B cell (primary cell): ENCODE measurements around the gene RAD9B. TPM values are rescaled to one million over a fixed set of nuclear protein-coding genes. Genes with fewer than 3 reads are reported as not detected.

Experiments used
- ATAC-seq: fragments of 200-7000 bp; cut with Tn5 transposase; one replicate; pipeline ENCODE4 v1.10.0; 2021; ENCODE audit warnings: low read depth, mild to moderate bottlenecking, moderate number of reproducible peaks, moderate library complexity
- CTCF ChIA-PET: fragments of 350-600 bp; sonication (Branson Sonifier 250); formaldehyde crosslinking; loops from one replicate; lab custom pipeline; 2021; ENCODE audit warnings: antibody characterized with exemption, inconsistent platforms; lab: Charles Lee
- POLR2A ChIA-PET: fragments of 350-600 bp; sonication (Branson Sonifier 250); formaldehyde crosslinking; loops from one replicate; lab custom pipeline; 2021; ENCODE audit warnings: antibody characterized with exemption; lab: Charles Lee
- DNase-seq: peaks from one replicate; pipeline ENCODE4 v3.0.0; 2013
- H2AFZ ChIP-seq: 2 replicates; pipeline ENCODE4 v1.6.1; 2012; ENCODE audit warnings: mild to moderate bottlenecking, low read depth, low read length; ENCODE audit not compliant: insufficient read depth, poor library complexity, severe bottlenecking
- H3K27ac ChIP-seq, 2 donors: 1 replicate in 1 of 2; 2 replicates in 1 of 2; pipeline ENCODE4 v1.5.1; 2012 to 2013; ENCODE audit warnings: low read length in 2 of 2, mild to moderate bottlenecking in 2 of 2, moderate library complexity in 1 of 2
- H3K27me3 ChIP-seq, 4 experiments: fragments of 200-600 bp in 1 of 4; sonication (generic) in 1 of 4; replicated peaks in 1 of 4; 1 replicate in 2 of 4; 2 replicates in 2 of 4; pipeline versions ENCODE4 v1.6.1 to v1.7.0; 2013 to 2016; ENCODE audit warnings: low read length in 3 of 4, mild to moderate bottlenecking in 2 of 4, mixed read lengths in 1 of 4, moderate library complexity in 1 of 4; ENCODE audit not compliant: insufficient read depth in 4 of 4, control insufficient read depth in 3 of 4; ENCODE audit errors: control extremely low read depth in 1 of 4
- H3K36me3 ChIP-seq, 2 experiments: replicated peaks in 1 of 2; 1 replicate in 1 of 2; 2 replicates in 1 of 2; pipeline versions ENCODE4 v1.6.1 to v1.7.1; 2013; ENCODE audit warnings: low read length in 1 of 2; ENCODE audit not compliant: insufficient read depth in 2 of 2, control insufficient read depth in 1 of 2; ENCODE audit errors: control extremely low read depth in 1 of 2, extremely low read depth in 1 of 2
- H3K4me1 ChIP-seq, 2 donors: fragments of 200-600 bp in 1 of 2; sonication (generic) in 1 of 2; 1 replicate in 1 of 2; 2 replicates in 1 of 2; pipeline versions ENCODE4 v1.5.1 to v1.6.1; 2013 to 2017; ENCODE audit warnings: low read length in 2 of 2; ENCODE audit not compliant: control insufficient read depth in 2 of 2, insufficient read depth in 2 of 2
- H3K4me2 ChIP-seq: replicated peaks from 2 replicates; pipeline ENCODE3; 2012; ENCODE audit warnings: mild to moderate bottlenecking, low read depth, low read length; ENCODE audit not compliant: poor library complexity, severe bottlenecking
- H3K4me3 ChIP-seq, 5 experiments: fragments of 200-600 bp in 1 of 5; sonication (generic) in 1 of 5; 1 replicate in 3 of 5; 2 replicates in 2 of 5; pipeline versions ENCODE4 v1.5.1 to v1.7.0; 2011 to 2016; ENCODE audit warnings: low read length in 4 of 5, mild to moderate bottlenecking in 4 of 5, low read depth in 2 of 5, control low read depth in 1 of 5, moderate library complexity in 1 of 5; ENCODE audit not compliant: insufficient read depth in 1 of 5; ENCODE audit errors: control extremely low read depth in 1 of 5, extremely low read depth in 1 of 5
- H3K79me2 ChIP-seq: fragments of 200-600 bp; sonication (generic); one replicate; pipeline ENCODE4 v1.6.0; 2016; ENCODE audit warnings: low read length; ENCODE audit not compliant: control insufficient read depth, insufficient read depth
- H3K9ac ChIP-seq: fragments of 200-600 bp; sonication (generic); 2 replicates; pipeline ENCODE4 v1.6.1; 2017; ENCODE audit warnings: mild to moderate bottlenecking, low read length, moderate library complexity
- H3K9me3 ChIP-seq, 3 donors: one replicate each; pipeline versions ENCODE4 v1.6.1 to v1.7.1; 2013; ENCODE audit warnings: low read length in 2 of 3; ENCODE audit not compliant: control insufficient read depth in 2 of 3, insufficient read depth in 1 of 3; ENCODE audit errors: control extremely low read depth in 1 of 3
- H4K20me1 ChIP-seq: 2 replicates; pipeline ENCODE4 v1.6.0; 2012; ENCODE audit warnings: mild to moderate bottlenecking, low read length; ENCODE audit not compliant: insufficient read depth, control insufficient read depth, poor library complexity, severe bottlenecking
- H3K27ac Mint-ChIP-seq: one replicate; pipeline ENCODE4 v1.8.0; 2021; ENCODE audit warnings: mixed read lengths
- H3K27me3 Mint-ChIP-seq: one replicate; pipeline ENCODE4 v1.8.0; 2021; ENCODE audit warnings: mixed read lengths
- H3K4me1 Mint-ChIP-seq: one replicate; pipeline ENCODE4 v1.8.0; 2021; ENCODE audit warnings: mixed read lengths
- H3K4me3 Mint-ChIP-seq: one replicate; pipeline ENCODE4 v1.8.0; 2021; ENCODE audit warnings: mixed read lengths
- H3K9me3 Mint-ChIP-seq: one replicate; pipeline ENCODE4 v1.8.0; 2022; ENCODE audit warnings: mixed read lengths; ENCODE audit not compliant: insufficient read depth
- CTCF ChIP-seq: fragments of 200-600 bp; IDR thresholded peaks from one replicate; pipeline ENCODE4 v1.8.0; 2022; ENCODE audit warnings: antibody characterized with exemption, mild to moderate bottlenecking
- EZH2 ChIP-seq: IDR thresholded peaks from 2 replicates; pipeline ENCODE4 v1.6.1; 2012; ENCODE audit warnings: borderline replicate concordance, low read depth, mild to moderate bottlenecking, moderate library complexity, low read length; ENCODE audit not compliant: insufficient read depth, poor library complexity, severe bottlenecking
- WGBS: methylation state at CpG from one replicate; pipeline ENCODE4 v1.1.5; 2013; ENCODE audit warnings: missing lambda C conversion rate; ENCODE audit not compliant: insufficient coverage; 5-methylcytosine and 5-hydroxymethylcytosine counted together
- intact Hi-C: fragments of 100-400 bp; cut with micrococcal nuclease; formaldehyde crosslinking; loops from one replicate; pipeline ENCODE4 v1.10.0; 2022
- polyA plus RNA-seq: library from polyadenylated mRNA; depleted of rRNA; stranded (reverse); fragments of >200 nt; gene quantifications from 2 replicates; pipeline ENCODE4 v1.2.3, GENCODE V29; 2012
- total RNA-seq, 2 donors: library from RNA; stranded (reverse); fragments of 120-200 nt in 1 of 2; gene quantifications; 1 replicate in 1 of 2; 2 replicates in 1 of 2; pipeline versions ENCODE4 v1.2.3 to v1.2.4, GENCODE V29; 2013 to 2022

Gene RAD9B
- total and polyA plus RNA-seq, 2 donors (not counting 1 experiment from before 2014, with no cell fraction given), result 0.75 to 1.5 TPM

GRCh38 chr12:110505332-110505731 is 3.2 kb downstream of the RAD9B start:
- POLR2A ChIA-PET, result no interaction called here
- Histone ChIP-seq H3K4me1 (peaks cover 15 to 18% of the 10 kb centered on the region in 2 donors), H3K36me3 (no peaks in the 10 kb centered on the region), H3K79me2 (peaks cover 24% of the 10 kb centered on the region), H3K9ac (no peak overlapping the region), H2AFZ (no peak overlapping the region), H4K20me1 (no peaks in the 10 kb centered on the region), H3K4me2 (no peak overlapping the region), H3K4me3 (no peak overlapping the region), H3K9me3 (no peaks in the 10 kb centered on the region), H3K27me3 (no peaks in the 10 kb centered on the region), H3K27ac (no peak overlapping the region)
- CTCF ChIA-PET, result no interaction called here
- intact Hi-C loops, result no loop called here
- ATAC-seq, result no peak
- DNase-seq, result no peak
- Mint-ChIP-seq H3K27ac (no peak overlapping the region), H3K4me1 (peaks cover 18% of the 10 kb centered on the region), H3K4me3 (no peak overlapping the region), H3K27me3 (no peaks in the 10 kb centered on the region), H3K9me3 (no peaks in the 10 kb centered on the region)
- no peak for TF ChIP-seq EZH2
- no peak for TF ChIP-seq CTCF
- no CpG with 5 or more reads among the region's 3 CpGs for WGBS

GRCh38 chr12:110508071-110508586 is 6.0 kb downstream of the RAD9B start:
- Mint-ChIP-seq H3K27me3 (no peaks in the 10 kb centered on the region), H3K4me1 (no peaks in the 10 kb centered on the region), H3K9me3 (no peaks in the 10 kb centered on the region), H3K27ac (no peak overlapping the region), H3K4me3 (no peak overlapping the region)
- Histone ChIP-seq H3K79me2 (no peaks in the 10 kb centered on the region), H2AFZ (no peak overlapping the region), H3K9me3 (no peaks in the 10 kb centered on the region), H3K36me3 (no peaks in the 10 kb centered on the region), H3K4me3 (no peak overlapping the region), H3K4me1 (no peaks in the 10 kb centered on the region), H3K27ac (no peak overlapping the region), H3K27me3 (no peaks in the 10 kb centered on the region), H4K20me1 (no peaks in the 10 kb centered on the region), H3K9ac (no peak overlapping the region), H3K4me2 (no peak overlapping the region)
- intact Hi-C loops, result no loop called here
- DNase-seq, result no peak
- no peak for ATAC-seq
- no peak for TF ChIP-seq EZH2
- no peak for TF ChIP-seq CTCF
- WGBS, result no CpG with 5 or more reads among the region's 4 CpGs
- POLR2A ChIA-PET, result no interaction called here
- CTCF ChIA-PET, result interaction anchor here (1.4 to 1.8 kb wide), 4 partner anchors 25 to 57 kb away, joined by 3 to 6 read pairs (median 4); partner anchors contain the start of gene FAM216A
